GM23248 (cell line): ENCODE results near the gene HSD11B2. TPM values are rescaled to one million over a fixed set of nuclear protein-coding genes. Genes with fewer than 3 reads are reported as not detected.

Experiments
- DNase-seq: peaks from one replicate; pipeline ENCODE4 v3.0.0-alpha.2; 2015
- H2AFZ ChIP-seq: fragments of 200-600 bp; sonication (generic); 2 replicates; pipeline ENCODE4 v1.6.1; 2016; ENCODE audit warnings: antibody characterized with exemption
- H3F3A ChIP-seq: fragments of 200-600 bp; sonication (generic); 2 replicates; pipeline ENCODE4 v1.6.1; 2016; ENCODE audit warnings: mild to moderate bottlenecking, antibody characterized with exemption, mixed run types; ENCODE audit not compliant: insufficient read depth
- H3K27ac ChIP-seq: fragments of 200-600 bp; sonication (generic); 2 replicates; pipeline ENCODE4 v1.5.1; 2016; ENCODE audit warnings: mild to moderate bottlenecking
- H3K27me3 ChIP-seq: fragments of 200-600 bp; sonication (generic); replicated peaks from 2 replicates; pipeline ENCODE4 v1.6.1; 2016; ENCODE audit warnings: mild to moderate bottlenecking; ENCODE audit not compliant: insufficient read depth
- H3K36me3 ChIP-seq: fragments of 200-600 bp; sonication (generic); 2 replicates; pipeline ENCODE4 v1.6.1; 2016; ENCODE audit warnings: low read depth, mild to moderate bottlenecking
- H3K4me1 ChIP-seq: fragments of 200-600 bp; sonication (generic); 2 replicates; pipeline ENCODE4 v1.6.1; 2016; ENCODE audit warnings: mild to moderate bottlenecking; ENCODE audit not compliant: insufficient read depth
- H3K4me2 ChIP-seq: fragments of 200-600 bp; sonication (generic); one replicate; pipeline ENCODE4 v1.6.1; 2016; ENCODE audit warnings: mild to moderate bottlenecking; ENCODE audit not compliant: unreplicated experiment
- H3K4me3 ChIP-seq: fragments of 200-600 bp; sonication (generic); 2 replicates; pipeline ENCODE4 v1.5.1; 2016; ENCODE audit warnings: mild to moderate bottlenecking
- H3K79me2 ChIP-seq: fragments of 200-600 bp; sonication (generic); 2 replicates; pipeline ENCODE4 v1.6.1; 2016; ENCODE audit warnings: mild to moderate bottlenecking; ENCODE audit not compliant: insufficient read depth
- H3K9ac ChIP-seq: fragments of 200-600 bp; sonication (generic); 2 replicates; pipeline ENCODE4 v1.6.1; 2016; ENCODE audit warnings: mild to moderate bottlenecking
- H3K9me2 ChIP-seq: fragments of 200-600 bp; sonication (generic); 2 replicates; pipeline ENCODE4 v1.6.1; 2016; ENCODE audit warnings: mixed run types, mild to moderate bottlenecking, moderate library complexity; ENCODE audit not compliant: insufficient read depth
- H3K9me3 ChIP-seq: fragments of 200-600 bp; sonication (generic); one replicate; pipeline ENCODE4 v1.6.1; 2017; ENCODE audit warnings: low read depth
- H4K20me1 ChIP-seq: fragments of 200-600 bp; sonication (generic); 2 replicates; pipeline ENCODE4 v1.6.0; 2016; ENCODE audit not compliant: insufficient read depth
- EZH2 ChIP-seq: fragments of 200-600 bp; sonication (generic); IDR thresholded peaks from 2 replicates; pipeline ENCODE4 v1.6.1; 2018; ENCODE audit warnings: antibody characterized with exemption, mild to moderate bottlenecking; ENCODE audit not compliant: insufficient read depth, poor library complexity, severe bottlenecking
- EZH2phosphoT487 ChIP-seq: fragments of 200-600 bp; sonication (generic); IDR thresholded peaks from 2 replicates; pipeline ENCODE4 v1.6.1; 2018; ENCODE audit warnings: antibody characterized with exemption, moderate library complexity, mild to moderate bottlenecking, low read depth; ENCODE audit not compliant: insufficient read depth
- WGBS, 2 experiments: methylation state at CpG; one replicate each; pipeline ENCODE4 v1.1.6; 2015 to 2017; ENCODE audit warnings: low lambda C conversion rate in 2 of 2, low coverage in 1 of 2; ENCODE audit errors: missing lambda C conversion rate in 2 of 2; 5-methylcytosine and 5-hydroxymethylcytosine counted together
- in situ Hi-C: fragments of 300-500 bp; cut with MboI; formaldehyde crosslinking; loops from 2 replicates; pipeline ENCODE4 v1.15.0; 2020
- polyA plus RNA-seq: library from polyadenylated mRNA; unstranded; fragments of >200 nt; fragmentation: Nextera tagmentation; extraction: Ambion mirVana; gene quantifications from 2 replicates; pipeline ENCODE4 v1.2.1, GENCODE V29; 2016
- total RNA-seq: library from RNA; depleted of rRNA; stranded (reverse); fragments of >200 nt; shearing (Covaris generic); gene quantifications from 2 replicates; pipeline ENCODE4 v1.2.3, GENCODE V29; 2014

HSD11B2 gene
- total and polyA plus RNA-seq, 2 experiments from 2014 or later = 0.36 TPM; not detected in 1

DNA sequence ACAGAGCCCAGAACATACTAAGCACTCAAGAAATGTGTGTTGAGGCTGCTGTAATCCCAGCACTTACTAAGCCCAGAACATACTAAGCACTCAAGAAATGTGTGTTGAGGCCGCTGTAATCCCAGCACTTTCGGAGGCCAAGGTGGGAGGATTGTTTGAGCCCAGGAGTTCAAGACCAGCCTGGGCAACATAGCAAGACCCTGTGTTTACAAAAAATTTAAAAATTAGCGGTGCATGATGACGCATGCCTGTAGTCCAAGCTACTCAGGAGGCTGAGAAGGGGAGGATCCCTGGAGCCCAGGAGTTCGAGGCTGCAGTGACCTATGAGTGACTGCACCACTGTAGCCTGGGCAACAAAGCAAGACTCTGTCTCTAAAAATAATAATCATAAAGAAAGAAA lies 7.9 kb upstream of the HSD11B2 start:
- Histone ChIP-seq H3F3A (no peaks in the 10 kb centered on the region), H3K9me3 (no peaks in the 10 kb centered on the region), H3K9me2 (no peaks in the 10 kb centered on the region), H3K4me1 (no peaks in the 10 kb centered on the region), H3K27ac (no peak overlapping the region), H3K36me3 (no peaks in the 10 kb centered on the region), H3K4me2 (no peak overlapping the region), H3K4me3 (no peak overlapping the region), H3K27me3 (no peaks in the 10 kb centered on the region), H3K9ac (no peak overlapping the region), H2AFZ (no peak overlapping the region), H4K20me1 (no peaks in the 10 kb centered on the region), H3K79me2 (no peaks in the 10 kb centered on the region)
- TF ChIP-seq EZH2phosphoT487 = no peak
- no peak for TF ChIP-seq EZH2
- WGBS, 2 experiments = 93 to 95% methylated on average over 5 of the region's 5 CpGs
- DNase-seq = no peak
- in situ Hi-C loops = no loop called here

DNA sequence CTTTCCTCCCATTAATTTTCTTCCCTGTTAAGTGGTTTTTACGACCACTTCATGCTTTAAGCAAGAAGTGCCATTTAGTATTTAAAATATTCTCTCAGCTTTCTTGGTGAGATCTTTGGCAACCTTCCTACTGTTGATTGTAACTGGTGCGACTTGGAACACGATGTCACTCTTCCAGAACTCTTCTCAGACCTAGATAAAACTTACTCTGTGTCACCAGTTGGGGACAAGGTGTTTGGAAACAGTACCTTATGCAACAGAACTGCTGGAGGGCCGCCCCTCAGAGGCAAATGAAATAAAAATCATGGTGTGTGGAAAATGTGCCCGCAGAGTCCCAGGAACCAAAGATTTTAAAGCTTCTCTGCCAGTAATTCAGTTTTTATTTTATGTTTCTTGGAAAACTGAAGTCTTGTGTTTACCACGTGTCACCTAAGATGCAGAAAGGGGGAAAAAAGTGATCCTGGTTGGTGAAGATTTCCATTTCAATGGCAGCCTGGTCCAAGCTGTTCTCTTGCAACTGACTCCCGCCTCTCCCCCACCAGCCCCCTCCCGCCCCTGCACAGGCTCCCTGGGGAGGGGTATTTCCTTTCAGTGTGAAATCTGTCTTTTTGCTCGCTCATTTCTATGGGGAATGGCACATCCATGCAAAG lies 7.2 kb upstream of the HSD11B2 start:
- no peaks in the 10 kb centered on the region for H3K9me2 ChIP-seq

DNA sequence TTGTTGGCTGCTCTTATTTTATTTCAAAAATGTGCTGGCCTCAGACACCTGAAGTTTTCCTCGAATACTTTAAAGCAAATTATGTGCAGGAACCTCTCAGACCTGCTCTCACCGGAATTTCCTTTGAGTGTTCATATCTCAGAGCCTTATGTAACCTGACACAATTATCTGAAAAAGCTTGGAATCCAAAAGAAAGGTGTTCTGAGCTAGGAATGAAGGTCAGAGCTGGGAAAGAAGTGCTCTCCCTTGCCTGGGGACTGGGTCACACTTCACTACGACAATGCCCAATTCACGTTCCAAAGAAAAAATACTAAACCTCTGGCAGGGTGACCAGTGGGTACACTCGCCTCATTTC lies 6.7 kb upstream of the HSD11B2 start:
- no peaks in the 10 kb centered on the region for H3K9me2 ChIP-seq
- H3K4me3 ChIP-seq = no peak overlapping the region
- H4K20me1 ChIP-seq = no peaks in the 10 kb centered on the region
- H3K79me2 ChIP-seq = no peaks in the 10 kb centered on the region
- WGBS, 2 experiments = 70 to 71% methylated on average over 5 of the region's 5 CpGs
- H2AFZ ChIP-seq = no peak overlapping the region
- H3K36me3 ChIP-seq = no peaks in the 10 kb centered on the region
- H3K4me2 ChIP-seq = no peak overlapping the region
- H3F3A ChIP-seq = no peaks in the 10 kb centered on the region
- no peaks in the 10 kb centered on the region for H3K9me3 ChIP-seq
- no peak overlapping the region for H3K27ac ChIP-seq
- no peak for DNase-seq
- TF ChIP-seq EZH2 (no peak), EZH2phosphoT487 (no peak)
- no peaks in the 10 kb centered on the region; the same call in 1 of the 2 replicates for H3K27me3 ChIP-seq
- in situ Hi-C loops = no loop called here
- H3K4me1 ChIP-seq = no peaks in the 10 kb centered on the region
- no peak overlapping the region for H3K9ac ChIP-seq

More for the DNA sequence above, 7.2 kb upstream of the HSD11B2 start:
- H3K9me3 ChIP-seq = no peaks in the 10 kb centered on the region
- no peak overlapping the region for H3K4me2 ChIP-seq
- WGBS, 2 experiments = 51 to 53% methylated on average over 9 of the region's 9 CpGs
- H3K79me2 ChIP-seq = no peaks in the 10 kb centered on the region
- H3K4me1 ChIP-seq = no peaks in the 10 kb centered on the region
- no peaks in the 10 kb centered on the region for H4K20me1 ChIP-seq
- H2AFZ ChIP-seq = no peak overlapping the region
- H3F3A ChIP-seq = no peaks in the 10 kb centered on the region
- no peak for TF ChIP-seq EZH2
- TF ChIP-seq EZH2phosphoT487 = no peak
- in situ Hi-C loops = no loop called here
- H3K36me3 ChIP-seq = no peaks in the 10 kb centered on the region
- H3K4me3 ChIP-seq = no peak overlapping the region
- H3K9ac ChIP-seq = no peak overlapping the region
- DNase-seq = no peak
- H3K27ac ChIP-seq = no peak overlapping the region
- H3K27me3 ChIP-seq = no peaks in the 10 kb centered on the region

DNA sequence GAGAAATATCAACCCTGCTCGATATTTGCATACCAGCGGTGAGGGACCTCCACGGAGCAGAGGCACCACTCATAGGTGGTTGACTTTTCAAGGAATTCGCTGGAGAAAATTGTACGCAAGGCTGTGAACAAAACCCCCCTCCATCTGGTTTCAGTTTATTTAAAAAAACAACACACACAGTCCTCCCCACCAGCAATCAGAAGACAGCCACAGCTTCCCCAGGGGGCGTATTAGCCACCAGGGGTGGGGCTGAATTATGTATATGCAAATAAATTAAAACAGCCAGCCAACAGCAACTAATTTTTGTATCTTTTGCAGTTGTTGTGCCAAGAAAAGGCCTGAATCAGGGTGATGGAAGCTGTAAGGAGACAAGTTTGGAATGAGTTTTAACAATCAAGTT lies 5.9 kb upstream of the HSD11B2 start:
- 48 to 58% methylated on average over 6 of the region's 6 CpGs for WGBS, 2 experiments
- H3K4me1 ChIP-seq = no peaks in the 10 kb centered on the region
- H3K27ac ChIP-seq = no peak overlapping the region
- no peak overlapping the region for H2AFZ ChIP-seq
- H3K9me2 ChIP-seq = no peaks in the 10 kb centered on the region
- H3K79me2 ChIP-seq = no peaks in the 10 kb centered on the region
- H3K27me3 ChIP-seq = no peaks in the 10 kb centered on the region; the same call in 1 of the 2 replicates
- no peak overlapping the region for H3K4me3 ChIP-seq
- no peak for TF ChIP-seq EZH2
- TF ChIP-seq EZH2phosphoT487 = no peak
- no peaks in the 10 kb centered on the region for H4K20me1 ChIP-seq
- H3K4me2 ChIP-seq = no peak overlapping the region
- in situ Hi-C loops = no loop called here
- no peak for DNase-seq
- H3K36me3 ChIP-seq = no peaks in the 10 kb centered on the region
- H3F3A ChIP-seq = no peaks in the 10 kb centered on the region
- no peaks in the 10 kb centered on the region for H3K9me3 ChIP-seq
- no peak overlapping the region for H3K9ac ChIP-seq

DNA sequence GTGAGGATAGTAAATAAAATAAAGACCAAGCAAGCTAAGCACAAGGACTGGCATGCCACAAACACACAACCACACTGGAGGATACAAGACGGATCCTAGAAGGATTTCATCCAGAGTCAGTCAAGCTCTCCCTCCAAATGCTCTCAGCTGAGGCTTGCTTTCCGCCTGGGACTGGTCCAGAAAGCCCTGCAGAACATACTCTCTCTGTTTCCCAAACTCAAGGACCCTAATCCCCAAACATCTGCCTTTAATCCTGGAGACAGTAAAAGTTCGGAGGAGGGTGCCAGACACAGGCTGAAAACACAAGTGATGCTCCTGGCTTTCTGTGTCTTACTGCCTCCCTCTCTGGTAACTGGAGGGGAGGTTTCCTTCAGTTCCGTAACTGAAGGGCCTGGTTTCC lies 5.3 kb upstream of the HSD11B2 start:
- WGBS, 2 experiments = 64 to 67% methylated on average over 4 of the region's 4 CpGs
- no peak for TF ChIP-seq EZH2phosphoT487
- no peak for TF ChIP-seq EZH2
- in situ Hi-C loops = no loop called here
- no peaks in the 10 kb centered on the region; the same call in 1 of the 2 replicates for H3K27me3 ChIP-seq
- H3K79me2 ChIP-seq = no peaks in the 10 kb centered on the region
- DNase-seq = no peak
- no peaks in the 10 kb centered on the region for H4K20me1 ChIP-seq
- no peaks in the 10 kb centered on the region for H3K9me3 ChIP-seq
- H3K27ac ChIP-seq = no peak overlapping the region
- no peaks in the 10 kb centered on the region for H3F3A ChIP-seq
- no peaks in the 10 kb centered on the region for H3K36me3 ChIP-seq
- H3K4me3 ChIP-seq = no peak overlapping the region
- H3K9ac ChIP-seq = no peak overlapping the region
- no peaks in the 10 kb centered on the region for H3K4me1 ChIP-seq
- H3K9me2 ChIP-seq = no peaks in the 10 kb centered on the region
- H3K4me2 ChIP-seq = no peak overlapping the region
- H2AFZ ChIP-seq = no peak overlapping the region
